Measurements from ENCODE around the gene OSBPL6.

The OSBPL6 gene

GRCh38 chr2:178391701-178392100, 197.4 kb downstream of the OSBPL6 start:
- H3K4me1 ChIP-seq (ENCODE audit: control insufficient read depth in 1 of 2, insufficient read depth in 2 of 2, low read length in 2 of 2), result no peaks in the 10 kb centered on the region
- no peaks in the 10 kb centered on the region for H3K9me3 ChIP-seq (ENCODE audit: control insufficient read depth in 1 of 2, low read length in 2 of 2)
- no peaks in the 10 kb centered on the region for H3K27me3 ChIP-seq (ENCODE audit: low read depth, low read length)
- H3K36me3 ChIP-seq (ENCODE audit: control insufficient read depth in 1 of 2, insufficient read depth in 2 of 2, low read length in 2 of 2), result peaks cover 0 to 5% of the 10 kb centered on the region in 2 donors
- no peak overlapping the region for H3K4me3 ChIP-seq (ENCODE audit: low read depth in 1 of 2, low read length in 2 of 2)
- no peak overlapping the region for H3K27ac ChIP-seq (ENCODE audit: low read length)

GRCh38 chr2:178392215-178392614, 197.9 kb downstream of the OSBPL6 start:
- Histone ChIP-seq H3K4me3 (ENCODE audit: low read depth in 1 of 2, low read length in 2 of 2) (no peak overlapping the region), H3K36me3 (ENCODE audit: control insufficient read depth in 1 of 2, insufficient read depth in 2 of 2, low read length in 2 of 2) (peaks cover 0 to 5% of the 10 kb centered on the region in 2 donors), H3K4me1 (ENCODE audit: control insufficient read depth in 1 of 2, insufficient read depth in 2 of 2, low read length in 2 of 2) (no peaks in the 10 kb centered on the region)

GRCh38 chr2:178394859-178395258, 200.5 kb downstream of the OSBPL6 start:
- Histone ChIP-seq H3K9me3 (ENCODE audit: control insufficient read depth in 1 of 2, low read length in 2 of 2) (no peaks in the 10 kb centered on the region), H3K36me3 (ENCODE audit: control insufficient read depth in 1 of 2, insufficient read depth in 2 of 2, low read length in 2 of 2) (no peaks in the 10 kb centered on the region), H3K4me1 (ENCODE audit: control insufficient read depth in 1 of 2, insufficient read depth in 2 of 2, low read length in 2 of 2) (no peaks in the 10 kb centered on the region), H3K27me3 (ENCODE audit: low read depth, low read length) (no peaks in the 10 kb centered on the region), H3K27ac (ENCODE audit: low read length) (no peak overlapping the region), H3K4me3 (ENCODE audit: low read depth in 1 of 2, low read length in 2 of 2) (no peak overlapping the region)

More at GRCh38 chr2:178392215-178392614, 197.9 kb downstream of the OSBPL6 start:
- Histone ChIP-seq H3K9me3 (ENCODE audit: control insufficient read depth in 1 of 2, low read length in 2 of 2) (no peaks in the 10 kb centered on the region), H3K27me3 (ENCODE audit: low read depth, low read length) (no peaks in the 10 kb centered on the region), H3K27ac (ENCODE audit: low read length) (no peak overlapping the region)

GRCh38 chr2:178395295-178395694, 201.0 kb downstream of the OSBPL6 start:
- no peaks in the 10 kb centered on the region for H3K36me3 ChIP-seq (ENCODE audit: control insufficient read depth in 1 of 2, insufficient read depth in 2 of 2, low read length in 2 of 2)
- no peaks in the 10 kb centered on the region for H3K27me3 ChIP-seq (ENCODE audit: low read depth, low read length)
- no peaks in the 10 kb centered on the region for H3K4me1 ChIP-seq (ENCODE audit: control insufficient read depth in 1 of 2, insufficient read depth in 2 of 2, low read length in 2 of 2)
- H3K4me3 ChIP-seq (ENCODE audit: low read depth in 1 of 2, low read length in 2 of 2), result no peak overlapping the region
- no peaks in the 10 kb centered on the region for H3K9me3 ChIP-seq (ENCODE audit: control insufficient read depth in 1 of 2, low read length in 2 of 2)
- no peak overlapping the region for H3K27ac ChIP-seq (ENCODE audit: low read length)

- Histone ChIP-seq H3K36me3 (ENCODE audit: control insufficient read depth in 1 of 2, insufficient read depth in 2 of 2, low read length in 2 of 2) (no peaks in the 10 kb centered on the region), H3K4me3 (ENCODE audit: low read depth in 1 of 2, low read length in 2 of 2) (no peak overlapping the region), H3K9me3 (ENCODE audit: control insufficient read depth in 1 of 2, low read length in 2 of 2) (no peaks in the 10 kb centered on the region), H3K27ac (ENCODE audit: low read length) (no peak overlapping the region), H3K4me1 (ENCODE audit: control insufficient read depth in 1 of 2, insufficient read depth in 2 of 2, low read length in 2 of 2) (no peaks in the 10 kb centered on the region), H3K27me3 (ENCODE audit: low read depth, low read length) (no peaks in the 10 kb centered on the region)
Measured at GRCh38 chr2:178395941-178396570, 201.7 kb downstream of the OSBPL6 start.

GRCh38 chr2:178397002-178397605, 202.8 kb downstream of the OSBPL6 start:
- no peaks in the 10 kb centered on the region for H3K9me3 ChIP-seq (ENCODE audit: control insufficient read depth in 1 of 2, low read length in 2 of 2)
- H3K27me3 ChIP-seq (ENCODE audit: low read depth, low read length), result no peaks in the 10 kb centered on the region
- H3K27ac ChIP-seq (ENCODE audit: low read length), result no peak overlapping the region
- no peaks in the 10 kb centered on the region for H3K36me3 ChIP-seq (ENCODE audit: control insufficient read depth in 1 of 2, insufficient read depth in 2 of 2, low read length in 2 of 2)
- no peaks in the 10 kb centered on the region for H3K4me1 ChIP-seq (ENCODE audit: control insufficient read depth in 1 of 2, insufficient read depth in 2 of 2, low read length in 2 of 2)
- H3K4me3 ChIP-seq (ENCODE audit: low read depth in 1 of 2, low read length in 2 of 2), result no peak overlapping the region

GRCh38 chr2:178401994-178402437, 207.7 kb downstream of the OSBPL6 start:
- Histone ChIP-seq H3K36me3 (ENCODE audit: control insufficient read depth in 1 of 2, insufficient read depth in 2 of 2, low read length in 2 of 2) (no peaks in the 10 kb centered on the region), H3K27ac (ENCODE audit: low read length) (no peak overlapping the region), H3K4me1 (ENCODE audit: control insufficient read depth in 1 of 2, insufficient read depth in 2 of 2, low read length in 2 of 2) (no peaks in the 10 kb centered on the region), H3K4me3 (ENCODE audit: low read depth in 1 of 2, low read length in 2 of 2) (no peak overlapping the region), H3K27me3 (ENCODE audit: low read depth, low read length) (no peaks in the 10 kb centered on the region), H3K9me3 (ENCODE audit: control insufficient read depth in 1 of 2, low read length in 2 of 2) (no peaks in the 10 kb centered on the region)

- Histone ChIP-seq H3K27ac (ENCODE audit: low read length) (no peak overlapping the region), H3K36me3 (ENCODE audit: control insufficient read depth in 1 of 2, insufficient read depth in 2 of 2, low read length in 2 of 2) (no peaks in the 10 kb centered on the region), H3K4me1 (ENCODE audit: control insufficient read depth in 1 of 2, insufficient read depth in 2 of 2, low read length in 2 of 2) (no peaks in the 10 kb centered on the region), H3K4me3 (ENCODE audit: low read depth in 1 of 2, low read length in 2 of 2) (no peak overlapping the region), H3K27me3 (ENCODE audit: low read depth, low read length) (no peaks in the 10 kb centered on the region), H3K9me3 (ENCODE audit: control insufficient read depth in 1 of 2, low read length in 2 of 2) (no peaks in the 10 kb centered on the region)
Measured at GRCh38 chr2:178403671-178404306, 209.5 kb downstream of the OSBPL6 start.

- Histone ChIP-seq H3K4me3 (ENCODE audit: low read depth in 1 of 2, low read length in 2 of 2) (no peak overlapping the region), H3K27ac (ENCODE audit: low read length) (no peak overlapping the region), H3K27me3 (ENCODE audit: low read depth, low read length) (no peaks in the 10 kb centered on the region), H3K4me1 (ENCODE audit: control insufficient read depth in 1 of 2, insufficient read depth in 2 of 2, low read length in 2 of 2) (no peaks in the 10 kb centered on the region), H3K9me3 (ENCODE audit: control insufficient read depth in 1 of 2, low read length in 2 of 2) (no peaks in the 10 kb centered on the region), H3K36me3 (ENCODE audit: control insufficient read depth in 1 of 2, insufficient read depth in 2 of 2, low read length in 2 of 2) (no peaks in the 10 kb centered on the region)
Measured at GRCh38 chr2:178404368-178404767, 210.1 kb downstream of the OSBPL6 start.

- Histone ChIP-seq H3K9me3 (ENCODE audit: control insufficient read depth in 1 of 2, low read length in 2 of 2) (no peaks in the 10 kb centered on the region), H3K36me3 (ENCODE audit: control insufficient read depth in 1 of 2, insufficient read depth in 2 of 2, low read length in 2 of 2) (no peaks in the 10 kb centered on the region), H3K4me3 (ENCODE audit: low read depth in 1 of 2, low read length in 2 of 2) (no peak overlapping the region), H3K27me3 (ENCODE audit: low read depth, low read length) (no peaks in the 10 kb centered on the region), H3K27ac (ENCODE audit: low read length) (no peak overlapping the region), H3K4me1 (ENCODE audit: control insufficient read depth in 1 of 2, insufficient read depth in 2 of 2, low read length in 2 of 2) (no peaks in the 10 kb centered on the region)
Measured at GRCh38 chr2:178409261-178409660, 214.9 kb downstream of the OSBPL6 start.

- Histone ChIP-seq H3K27me3 (ENCODE audit: low read depth, low read length) (no peaks in the 10 kb centered on the region), H3K36me3 (ENCODE audit: control insufficient read depth in 1 of 2, insufficient read depth in 2 of 2, low read length in 2 of 2) (no peaks in the 10 kb centered on the region), H3K27ac (ENCODE audit: low read length) (no peak overlapping the region), H3K4me1 (ENCODE audit: control insufficient read depth in 1 of 2, insufficient read depth in 2 of 2, low read length in 2 of 2) (peaks cover 0 to 5% of the 10 kb centered on the region in 2 donors), H3K4me3 (ENCODE audit: low read depth in 1 of 2, low read length in 2 of 2) (no peak overlapping the region), H3K9me3 (ENCODE audit: control insufficient read depth in 1 of 2, low read length in 2 of 2) (no peaks in the 10 kb centered on the region)
Measured at GRCh38 chr2:178412047-178412446, 217.7 kb downstream of the OSBPL6 start.

Measured in muscle layer of duodenum (tissue), 2 donors.